HepG2 (cell line): ENCODE data around the gene HDAC10. TPM values are rescaled to one million over a fixed set of nuclear protein-coding genes. Genes with fewer than 3 reads are reported as not detected.

Experiments used
- CSRNP2 ChIP-seq: sonication (generic); formaldehyde crosslinking; conservative IDR thresholded peaks from 2 replicates; pipeline ENCODE4 v1.8.0; 2022; ENCODE audit warnings: low read depth, missing genetic modification reagents
- GRHL1 ChIP-seq: sonication (generic); formaldehyde crosslinking; conservative IDR thresholded peaks from 2 replicates; pipeline ENCODE4 v1.8.0; 2022; ENCODE audit warnings: missing genetic modification reagents
- IKZF4 ChIP-seq: sonication (generic); formaldehyde crosslinking; IDR thresholded peaks from 2 replicates; pipeline ENCODE4 v1.5.1; 2020; ENCODE audit warnings: borderline replicate concordance, mild to moderate bottlenecking, low read depth, missing genetic modification reagents; ENCODE audit errors: not compliant biosample characterization
- RBAK ChIP-seq: sonication (generic); formaldehyde crosslinking; IDR thresholded peaks from 2 replicates; pipeline ENCODE4 v1.5.1; 2020; ENCODE audit warnings: mild to moderate bottlenecking, missing genetic modification reagents
- RBM39 ChIP-seq: fragments of 200-400 bp; formaldehyde crosslinking; IDR thresholded peaks from one replicate; pipeline ENCODE4 v1.6.1; 2018; ENCODE audit warnings: antibody characterized with exemption, mild to moderate bottlenecking, low read depth, low read length; ENCODE audit not compliant: poor library complexity, severe bottlenecking
- REST ChIP-seq, 2 experiments: IDR thresholded peaks; 2 replicates each; pipeline ENCODE4 v1.6.1; 2011 to 2012; ENCODE audit warnings: low read length in 2 of 2, borderline replicate concordance in 1 of 2, low read depth in 1 of 2, mild to moderate bottlenecking in 1 of 2, moderate library complexity in 1 of 2
- ZNF451 ChIP-seq: sonication (generic); formaldehyde crosslinking; IDR thresholded peaks from 2 replicates; pipeline ENCODE4 v1.5.0; 2020; ENCODE audit warnings: mild to moderate bottlenecking, missing genetic modification reagents
- ZNF687 ChIP-seq: sonication (generic); formaldehyde crosslinking; IDR thresholded peaks from 2 replicates; pipeline ENCODE4 v1.5.1; 2020; ENCODE audit warnings: mild to moderate bottlenecking, missing genetic modification reagents, moderate library complexity
- polyA plus RNA-seq, 8 experiments: library from polyadenylated mRNA; depleted of rRNA in 3 of 8; stranded (reverse) in 7 of 8; unstranded in 1 of 8; fragments of >200 nt; fragmentation: Illumina TruSeq in 4 of 8; extraction: Trizol in 4 of 8; gene quantifications; 2 replicates each; pipeline versions ENCODE4 v1.2.1 to v1.2.3, GENCODE V29; 2011 to 2016; ENCODE audit warnings: low read depth in 4 of 8, missing spikeins in 1 of 8, mixed read lengths in 1 of 8; ENCODE audit not compliant: insufficient read depth in 1 of 8
- total RNA-seq, 5 experiments: library from RNA; depleted of rRNA; stranded (reverse); fragments of >200 nt; fragmentation: Illumina TruSeq; extraction: Trizol; gene quantifications; 2 replicates each; pipeline ENCODE4 v1.2.3, GENCODE V29; 2016; ENCODE audit warnings: low read depth in 1 of 5

The HDAC10 gene
- total and polyA plus RNA-seq, 2 of the 13 experiments (the other 11 are each of a cell fraction or from before 2014, with no cell fraction given) = 13.9 to 14.9 TPM

- TF ChIP-seq REST (IDR thresholded peaks at IDR 0.05; ENCODE audit: borderline replicate concordance in 1 of 2, low read depth in 1 of 2, low read length in 2 of 2) = peak in 1 of 2 experiments; percentile 12; a peak in 1 of 4 replicates
- TF ChIP-seq RBAK (CRISPR knock-in tag) = no peak
- TF ChIP-seq ZNF451 = peak; percentile 2; the same call in 1 of the 2 replicates
- no peak for TF ChIP-seq CSRNP2 (CRISPR knock-in tag)
- TF ChIP-seq ZNF687 (CRISPR knock-in tag) = peak; percentile 54
- no peak for TF ChIP-seq IKZF4 (CRISPR knock-in tag)
- peak; percentile 49 for TF ChIP-seq RBM39
- no peak for TF ChIP-seq GRHL1 (CRISPR knock-in tag)
- TF ChIP-seq, all 625 proteins: peak for 9
Observed at GRCh38 chr22:50294319-50294656, 43.2 kb upstream of the HDAC10 start (continued).
